ENCODE data around the gene ESPL1. TPM values are rescaled to one million over a fixed set of nuclear protein-coding genes. Genes with fewer than 3 reads are reported as not detected.

The ESPL1 gene
- total and polyA plus RNA-seq, 3 donors from 2014 or later, result 16.5 to 30.5 (median 24.5) TPM

- Histone ChIP-seq H3K9me3 (no peaks in the 10 kb centered on the region), H3K27me3 (no peaks in the 10 kb centered on the region), H3K4me3 (no peak overlapping the region), H3K4me1 (no peaks in the 10 kb centered on the region), H3K36me3 (ENCODE audit: low read depth, missing control alignments) (no peaks in the 10 kb centered on the region), H3K27ac (no peak overlapping the region)
- no peak for DNase-seq
- no peak for TF ChIP-seq POLR2A (IDR thresholded peaks at IDR 0.05)
- TF ChIP-seq, protein P1, sequence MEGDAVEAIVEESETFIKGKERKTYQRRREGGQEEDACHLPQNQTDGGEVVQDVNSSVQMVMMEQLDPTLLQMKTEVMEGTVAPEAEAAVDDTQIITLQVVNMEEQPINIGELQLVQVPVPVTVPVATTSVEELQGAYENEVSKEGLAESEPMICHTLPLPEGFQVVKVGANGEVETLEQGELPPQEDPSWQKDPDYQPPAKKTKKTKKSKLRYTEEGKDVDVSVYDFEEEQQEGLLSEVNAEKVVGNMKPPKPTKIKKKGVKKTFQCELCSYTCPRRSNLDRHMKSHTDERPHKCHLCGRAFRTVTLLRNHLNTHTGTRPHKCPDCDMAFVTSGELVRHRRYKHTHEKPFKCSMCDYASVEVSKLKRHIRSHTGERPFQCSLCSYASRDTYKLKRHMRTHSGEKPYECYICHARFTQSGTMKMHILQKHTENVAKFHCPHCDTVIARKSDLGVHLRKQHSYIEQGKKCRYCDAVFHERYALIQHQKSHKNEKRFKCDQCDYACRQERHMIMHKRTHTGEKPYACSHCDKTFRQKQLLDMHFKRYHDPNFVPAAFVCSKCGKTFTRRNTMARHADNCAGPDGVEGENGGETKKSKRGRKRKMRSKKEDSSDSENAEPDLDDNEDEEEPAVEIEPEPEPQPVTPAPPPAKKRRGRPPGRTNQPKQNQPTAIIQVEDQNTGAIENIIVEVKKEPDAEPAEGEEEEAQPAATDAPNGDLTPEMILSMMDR (IDR thresholded peaks at IDR 0.05), result no peak
- 27 to 34% methylated on average over 11 of the region's 11 CpGs for WGBS, 2 donors
- intact Hi-C loops (cut with DNase I; ENCODE audit: low total_unique reads), result no loop called here
Measured at GRCh38 chr12:53338017-53338416, 69.9 kb downstream of the ESPL1 start.

GRCh38 chr12:53338916-53339315 is 70.8 kb downstream of the ESPL1 start:
- DNase-seq, result no peak
- Histone ChIP-seq H3K27ac (no peak overlapping the region), H3K4me1 (no peaks in the 10 kb centered on the region), H3K9me3 (no peaks in the 10 kb centered on the region), H3K4me3 (no peak overlapping the region), H3K36me3 (ENCODE audit: low read depth, missing control alignments) (no peaks in the 10 kb centered on the region), H3K27me3 (no peaks in the 10 kb centered on the region)
- WGBS, 2 donors, result 65% methylated on average over 6 of the region's 6 CpGs; no CpG with 5 or more reads in 1 of the 2 donors
- intact Hi-C loops (cut with DNase I; ENCODE audit: low total_unique reads), result no loop called here
- TF ChIP-seq, protein P1 (IDR thresholded peaks at IDR 0.05), result no peak
- TF ChIP-seq POLR2A (IDR thresholded peaks at IDR 0.05), result no peak

DNA sequence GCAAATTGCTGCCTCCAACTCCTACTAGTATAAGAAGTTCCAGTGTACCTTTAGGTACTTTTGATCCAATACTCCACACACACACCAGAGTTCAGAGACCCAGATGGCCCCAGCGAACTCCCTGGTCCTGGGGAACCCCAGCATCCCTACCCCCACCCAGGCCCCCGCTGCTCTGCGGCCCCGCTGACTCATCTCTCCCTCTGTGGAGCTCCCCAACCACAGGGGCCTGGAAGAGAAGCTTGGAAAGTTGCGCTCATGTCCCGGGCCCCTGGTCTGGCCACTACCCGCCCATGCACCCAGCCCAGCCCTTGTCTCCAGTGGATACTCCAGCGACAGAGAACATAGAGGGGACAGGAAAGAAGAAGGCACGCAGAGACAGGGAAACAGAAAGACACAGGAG is 72.3 kb downstream of the ESPL1 start:
- Histone ChIP-seq H3K36me3 (ENCODE audit: low read depth, missing control alignments) (no peaks in the 10 kb centered on the region), H3K27me3 (no peaks in the 10 kb centered on the region), H3K4me1 (peaks cover 2% of the 10 kb centered on the region), H3K4me3 (no peak overlapping the region), H3K9me3 (no peaks in the 10 kb centered on the region), H3K27ac (no peak overlapping the region)
- TF ChIP-seq, protein P1 (IDR thresholded peaks at IDR 0.05), result no peak
- no peak for TF ChIP-seq POLR2A (IDR thresholded peaks at IDR 0.05)
- 91 to 92% methylated on average over 6 to 9 of the region's 9 CpGs for WGBS, 2 donors
- intact Hi-C loops (cut with DNase I; ENCODE audit: low total_unique reads), result no loop called here
- DNase-seq, result no peak

Other genes with a start within 250 kb of the ESPL1 start
- 100 to 1,000 TPM; 108 to 138 TPM for gene TNS2, start 218.2 kb upstream of the ESPL1 start, total RNA-seq
- 47.0 TPM for gene TNS2, start 218.2 kb upstream of the ESPL1 start, polyA plus RNA-seq (ENCODE audit: insufficient read depth, low read depth, low replicate concordance)
- gene SPRYD3, start 188.9 kb upstream of the ESPL1 start, total RNA-seq, result 10 to 100 TPM; 27.7 to 29.5 TPM
- gene SPRYD3, start 188.9 kb upstream of the ESPL1 start, polyA plus RNA-seq (ENCODE audit: insufficient read depth, low read depth, low replicate concordance), result 29.5 TPM
- 100 to 1,000 TPM; 121 to 261 TPM for gene IGFBP6, start 170.6 kb upstream of the ESPL1 start, total RNA-seq
- 185 TPM for gene IGFBP6, start 170.6 kb upstream of the ESPL1 start, polyA plus RNA-seq (ENCODE audit: insufficient read depth, low read depth, low replicate concordance)
- gene SOAT2, start 164.8 kb upstream of the ESPL1 start, total RNA-seq, result under 1 TPM in 1 of 2 donors, not detected in 1; 0.19 TPM
- 0.25 TPM for gene SOAT2, start 164.8 kb upstream of the ESPL1 start, polyA plus RNA-seq (ENCODE audit: insufficient read depth, low read depth, low replicate concordance)
- gene ZNF740, start 87.6 kb upstream of the ESPL1 start, total RNA-seq, result 10 to 100 TPM; 19.8 to 27.2 TPM
- 15.6 TPM for gene ZNF740, start 87.6 kb upstream of the ESPL1 start, polyA plus RNA-seq (ENCODE audit: insufficient read depth, low read depth, low replicate concordance)
- gene CSAD, start 87.4 kb upstream of the ESPL1 start, total RNA-seq, result 10 to 100 TPM; 73.9 to 93.7 TPM
- 34.9 TPM for gene CSAD, start 87.4 kb upstream of the ESPL1 start, polyA plus RNA-seq (ENCODE audit: insufficient read depth, low read depth, low replicate concordance)
- gene ITGB7, start 61.0 kb upstream of the ESPL1 start, total RNA-seq, result 1 to 10 TPM in 1 of 2 donors, under 1 TPM in 1; 0.24 to 1.2 TPM
- 3.7 TPM for gene ITGB7, start 61.0 kb upstream of the ESPL1 start, polyA plus RNA-seq (ENCODE audit: insufficient read depth, low read depth, low replicate concordance)
- 10 to 100 TPM; 12.1 to 12.5 TPM for gene RARG, start 36.1 kb upstream of the ESPL1 start, total RNA-seq
- gene RARG, start 36.1 kb upstream of the ESPL1 start, polyA plus RNA-seq (ENCODE audit: insufficient read depth, low read depth, low replicate concordance), result 13.6 TPM
- 100 to 1,000 TPM; 430 to 494 TPM for gene PFDN5, start 27.2 kb downstream of the ESPL1 start, total RNA-seq
- gene PFDN5, start 27.2 kb downstream of the ESPL1 start, polyA plus RNA-seq (ENCODE audit: insufficient read depth, low read depth, low replicate concordance), result 797 TPM
- gene MYG1, start 31.4 kb downstream of the ESPL1 start, total RNA-seq, result 100 to 1,000 TPM; 106 to 117 TPM
- gene MYG1, start 31.4 kb downstream of the ESPL1 start, polyA plus RNA-seq (ENCODE audit: insufficient read depth, low read depth, low replicate concordance), result 287 TPM
- gene AAAS, start 53.3 kb downstream of the ESPL1 start, total RNA-seq, result 100 to 1,000 TPM in 1 of 2 donors, 10 to 100 TPM in 1; 98.0 to 110 TPM
- 79.3 TPM for gene AAAS, start 53.3 kb downstream of the ESPL1 start, polyA plus RNA-seq (ENCODE audit: insufficient read depth, low read depth, low replicate concordance)
- 1 to 10 TPM in 1 of 2 donors, under 1 TPM in 1; 0.56 to 1.2 TPM for gene SP7, start 68.1 kb downstream of the ESPL1 start, total RNA-seq
- gene SP7, start 68.1 kb downstream of the ESPL1 start, polyA plus RNA-seq (ENCODE audit: insufficient read depth, low read depth, low replicate concordance), result 2.3 TPM
- gene SP1, start 111.9 kb downstream of the ESPL1 start, total RNA-seq, result 10 to 100 TPM; 75.4 to 86.0 TPM
- gene SP1, start 111.9 kb downstream of the ESPL1 start, polyA plus RNA-seq (ENCODE audit: insufficient read depth, low read depth, low replicate concordance), result 58.6 TPM
- gene AMHR2, start 155.6 kb downstream of the ESPL1 start, total RNA-seq, result 10 to 100 TPM; 39.0 to 42.1 TPM
- gene AMHR2, start 155.6 kb downstream of the ESPL1 start, polyA plus RNA-seq (ENCODE audit: insufficient read depth, low read depth, low replicate concordance), result 33.9 TPM
- 10 to 100 TPM; 43.4 to 48.5 TPM for gene PRR13, start 173.4 kb downstream of the ESPL1 start, total RNA-seq
- 120 TPM for gene PRR13, start 173.4 kb downstream of the ESPL1 start, polyA plus RNA-seq (ENCODE audit: insufficient read depth, low read depth, low replicate concordance)
- gene PCBP2, start 183.8 kb downstream of the ESPL1 start, total RNA-seq, result 100 to 1,000 TPM; 553 to 632 TPM
- 1,065 TPM for gene PCBP2, start 183.8 kb downstream of the ESPL1 start, polyA plus RNA-seq (ENCODE audit: insufficient read depth, low read depth, low replicate concordance)
- 10 to 100 TPM; 52.2 to 56.7 TPM for gene MAP3K12, start 231.2 kb downstream of the ESPL1 start, total RNA-seq
- gene MAP3K12, start 231.2 kb downstream of the ESPL1 start, polyA plus RNA-seq (ENCODE audit: insufficient read depth, low read depth, low replicate concordance), result 28.5 TPM
- gene TARBP2, start 233.0 kb downstream of the ESPL1 start, total RNA-seq, result 10 to 100 TPM; 67.6 to 73.1 TPM
- gene TARBP2, start 233.0 kb downstream of the ESPL1 start, polyA plus RNA-seq (ENCODE audit: insufficient read depth, low read depth, low replicate concordance), result 37.8 TPM
- gene NPFF, start 239.2 kb downstream of the ESPL1 start, total RNA-seq, result 1 to 10 TPM in 1 of 2 donors, not detected in 1; 1.2 TPM
- not detected for gene NPFF, start 239.2 kb downstream of the ESPL1 start, polyA plus RNA-seq (ENCODE audit: insufficient read depth, low read depth, low replicate concordance)